Measurements from ENCODE around the gene KRTAP10-1. TPM values are rescaled to one million over a fixed set of nuclear protein-coding genes. Genes with fewer than 3 reads are reported as not detected.
A peak's percentile ranks its signal among the peaks of the same experiment; 100 is the strongest.

KRTAP10-1 gene
- total RNA-seq, 1 donor from 2014 or later: not detected

DNA sequence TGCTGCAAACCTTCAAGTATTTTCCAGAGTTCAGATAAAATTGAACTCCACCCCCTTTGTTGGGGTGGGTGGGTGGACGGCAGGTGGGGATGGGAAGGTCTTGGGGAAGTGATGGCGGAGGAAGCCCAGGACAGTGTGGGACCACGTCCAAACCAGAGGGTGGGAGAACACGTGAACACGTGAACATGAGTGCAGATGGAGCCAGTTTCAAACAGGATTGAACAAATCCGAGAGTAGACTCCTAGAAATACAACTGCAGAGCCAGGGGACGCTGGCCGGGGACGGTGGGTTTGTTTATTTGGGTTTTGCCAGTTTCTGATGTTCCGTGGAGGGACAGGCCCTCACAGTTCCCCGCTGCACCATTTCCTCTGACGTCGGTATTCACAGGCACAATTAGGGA is 8.4 kb upstream of the KRTAP10-1 start:
- no peak for DNase-seq

DNA sequence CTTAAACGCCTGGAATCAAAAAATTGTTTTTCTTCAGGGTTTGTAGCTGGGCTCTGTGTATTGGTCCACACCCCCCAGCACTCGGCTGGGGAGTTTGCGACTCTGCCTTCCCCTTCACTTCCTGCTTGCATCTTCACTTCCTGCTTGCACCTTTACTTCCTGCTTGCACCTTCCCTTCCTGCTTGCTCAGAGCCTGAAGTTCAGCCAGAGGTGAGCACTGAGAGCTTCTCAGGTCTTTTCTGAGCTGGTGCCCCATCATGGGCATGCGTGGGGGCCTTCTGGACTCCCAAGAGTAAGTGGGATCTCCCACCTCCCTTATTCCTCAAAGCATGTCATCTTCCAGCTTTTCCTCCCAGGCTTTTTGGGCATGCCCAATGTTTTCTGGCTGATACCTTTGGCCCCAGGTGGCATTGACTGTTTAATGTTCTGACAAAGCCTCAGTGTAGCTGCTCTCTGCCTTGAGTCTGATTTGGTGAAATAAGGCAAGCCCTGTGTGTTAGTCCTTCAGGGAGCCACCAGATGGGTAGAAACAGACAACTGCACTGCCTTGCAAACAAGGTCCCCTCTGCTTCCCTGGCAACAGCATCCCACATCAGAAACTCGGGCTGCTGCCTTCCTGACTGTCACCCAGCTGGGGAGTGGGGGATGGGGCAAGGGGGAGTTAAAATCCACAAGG is 7.8 kb upstream of the KRTAP10-1 start:
- no peak for DNase-seq

DNA sequence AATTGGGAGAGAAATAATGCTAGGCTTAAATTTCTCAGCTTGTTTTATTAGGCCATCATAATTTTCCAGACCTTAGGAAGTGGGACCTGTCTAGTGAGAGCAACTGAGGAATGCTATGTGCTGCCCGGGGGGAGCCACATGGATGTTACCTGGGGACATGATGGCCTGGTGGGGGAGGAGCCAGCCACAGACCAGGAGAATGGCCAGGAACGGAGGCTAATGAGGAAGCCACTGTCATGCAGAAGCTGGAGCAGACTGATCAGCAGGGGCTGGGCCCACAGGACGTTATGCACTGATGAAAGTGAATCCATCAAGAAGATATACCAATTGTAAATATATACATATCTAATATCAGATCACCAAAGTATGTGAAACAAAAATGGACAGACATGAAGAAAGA is 4.6 kb upstream of the KRTAP10-1 start:
- no peak for DNase-seq

DNA sequence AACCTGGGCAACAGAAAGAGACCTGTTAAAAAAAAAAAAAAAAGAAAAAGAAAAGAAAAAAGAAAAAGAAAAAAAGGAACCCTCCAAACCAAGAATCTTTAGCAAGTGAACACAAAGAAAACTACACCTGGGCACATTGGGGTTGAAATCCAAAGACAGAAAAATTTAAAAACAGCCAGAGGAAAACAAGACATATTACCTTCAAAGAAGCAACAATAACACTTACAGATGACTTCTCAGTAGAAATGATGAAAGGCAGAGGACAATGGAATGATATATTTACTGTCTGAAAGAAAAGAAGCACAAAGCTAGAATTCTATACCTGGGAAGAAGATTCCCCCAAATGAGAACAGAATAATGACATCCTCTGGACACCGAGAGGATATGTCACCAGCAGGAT is 2.7 kb upstream of the KRTAP10-1 start:
- DNase-seq: no peak

DNA sequence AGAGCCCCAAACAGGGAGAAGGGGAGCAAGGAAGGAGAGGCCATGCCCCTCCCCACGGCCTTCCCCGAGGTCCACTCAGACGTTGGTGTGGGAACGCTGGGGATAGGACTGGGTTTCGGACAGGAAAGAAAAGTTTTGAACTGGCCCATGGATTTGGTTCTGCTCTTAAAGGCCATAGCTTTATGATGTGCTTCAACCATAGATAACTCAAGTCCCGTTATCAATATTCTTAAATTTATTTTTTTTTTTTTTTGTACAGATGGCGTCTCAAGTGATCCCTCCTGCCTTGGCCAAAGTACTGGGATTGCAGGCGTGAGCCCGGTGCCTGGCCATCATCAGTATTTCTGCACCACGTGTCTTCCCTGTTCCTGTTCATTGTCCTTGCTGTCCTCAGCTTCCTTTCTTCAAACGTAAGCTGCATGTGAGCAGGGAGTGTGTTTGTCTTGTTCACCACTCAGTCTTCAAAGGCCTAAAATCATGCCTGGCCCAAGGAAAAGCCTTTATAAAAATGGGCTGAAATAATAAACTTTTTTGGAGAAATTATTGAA is 820 bp upstream of the KRTAP10-1 start:
- no peak for DNase-seq

DNA sequence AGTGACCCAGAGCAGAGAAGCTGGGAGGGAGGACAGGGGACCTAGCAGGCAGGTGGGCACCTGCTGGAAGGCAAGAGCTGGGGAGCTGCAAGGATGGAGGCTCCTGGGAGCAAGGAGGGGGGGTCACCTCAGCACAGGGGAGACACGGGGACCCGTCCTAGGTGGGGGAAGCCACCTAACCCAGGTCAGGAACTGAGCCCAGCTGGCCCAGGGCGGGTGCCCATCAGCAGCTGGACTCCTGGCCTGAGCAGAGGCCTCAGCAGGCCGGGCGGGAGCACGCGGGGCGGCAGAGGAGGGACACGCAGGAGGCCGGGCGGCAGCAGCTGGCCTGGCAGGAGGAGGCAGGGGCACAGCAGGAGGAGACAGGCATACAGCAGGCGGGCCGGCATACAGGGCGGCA is 949 bp downstream of the KRTAP10-1 start:
- DNase-seq: no peak

DNA sequence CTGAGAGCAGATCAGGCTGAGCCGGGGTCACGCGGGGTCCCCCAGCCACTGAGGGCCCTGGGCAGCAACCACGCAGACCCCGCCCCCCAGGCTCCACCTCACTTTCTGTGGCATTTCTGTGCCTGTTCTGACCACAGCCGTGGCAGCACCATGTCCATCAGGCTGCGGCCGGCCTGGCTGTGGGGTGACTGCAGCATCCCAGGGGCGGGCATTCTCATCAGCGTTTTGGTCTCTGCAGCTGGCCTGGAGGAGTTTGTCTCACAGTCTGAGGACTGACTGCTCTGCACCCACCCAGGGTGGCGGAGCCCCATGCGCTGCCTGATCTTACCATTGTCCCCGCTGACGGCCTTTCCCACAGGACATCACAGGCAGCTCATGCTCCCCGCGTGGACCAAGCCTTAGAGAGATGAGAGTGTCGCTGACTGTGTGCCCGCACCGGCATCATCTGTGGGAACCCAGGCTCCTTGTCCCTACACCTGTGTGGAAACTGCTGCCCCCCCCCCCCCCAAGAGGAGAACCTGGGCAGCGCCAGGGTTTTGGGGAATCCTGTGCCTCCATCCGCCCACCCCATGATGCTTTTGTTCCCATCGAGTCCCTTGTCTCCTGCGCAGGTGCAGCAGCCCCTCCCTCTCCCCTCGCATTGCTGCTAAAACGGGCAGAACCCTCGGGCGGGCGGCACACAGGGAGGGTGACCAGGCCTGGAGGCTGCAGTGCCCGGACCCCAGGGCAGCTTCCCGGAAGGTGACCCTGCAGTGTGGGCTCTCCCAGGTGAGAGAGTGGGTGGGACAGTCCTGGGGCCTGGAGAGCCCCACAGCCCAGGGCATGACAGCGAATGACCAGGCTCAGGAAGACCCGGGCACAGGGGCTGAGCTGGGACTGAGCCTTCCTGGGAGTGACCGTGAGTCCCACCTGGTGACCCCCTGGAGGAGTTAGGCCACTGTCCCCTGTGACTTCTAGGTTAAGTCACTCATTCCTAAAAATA is 1.8 kb downstream of the KRTAP10-1 start:
- DNase-seq: no peak

DNA sequence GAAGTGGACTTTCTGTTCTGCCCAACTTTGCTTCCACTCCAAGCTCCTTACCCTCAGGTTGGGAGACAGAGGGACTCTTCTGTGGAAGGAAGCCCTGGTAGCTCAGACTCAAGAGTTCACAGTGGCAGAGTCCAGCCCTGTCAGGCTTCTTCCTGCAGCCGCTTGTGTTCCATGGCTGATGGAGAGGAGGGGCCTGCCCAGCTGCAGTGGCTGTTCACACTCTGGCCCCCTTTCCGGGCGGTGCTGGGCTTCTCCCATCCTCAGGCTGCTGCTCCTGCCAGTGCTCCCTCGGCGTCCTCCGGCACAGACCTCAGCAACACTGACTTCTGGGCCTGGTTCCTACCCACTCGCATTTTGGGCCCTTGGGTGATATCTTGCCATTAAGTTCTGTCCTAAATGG is 4.0 kb downstream of the KRTAP10-1 start:
- DNase-seq: no peak

DNA sequence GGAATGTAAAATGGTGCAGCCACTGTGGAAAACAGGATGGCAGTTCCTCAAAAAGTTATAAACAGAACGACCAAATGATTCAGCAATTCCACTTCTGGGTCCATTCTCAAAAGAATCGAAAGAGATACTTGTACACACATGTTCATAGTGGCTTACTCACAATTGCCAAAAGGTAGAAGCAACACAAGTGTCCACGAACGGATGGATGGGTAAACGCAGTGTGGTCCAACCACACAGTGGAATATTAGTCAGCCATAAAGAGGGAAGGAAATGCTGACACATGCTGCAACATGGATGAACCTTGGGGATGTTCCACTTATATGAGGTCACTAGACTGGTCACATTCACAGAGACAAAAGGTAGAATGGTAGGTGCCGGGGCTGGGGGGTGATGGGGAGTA is 5.3 kb downstream of the KRTAP10-1 start:
- no peak for DNase-seq

DNA sequence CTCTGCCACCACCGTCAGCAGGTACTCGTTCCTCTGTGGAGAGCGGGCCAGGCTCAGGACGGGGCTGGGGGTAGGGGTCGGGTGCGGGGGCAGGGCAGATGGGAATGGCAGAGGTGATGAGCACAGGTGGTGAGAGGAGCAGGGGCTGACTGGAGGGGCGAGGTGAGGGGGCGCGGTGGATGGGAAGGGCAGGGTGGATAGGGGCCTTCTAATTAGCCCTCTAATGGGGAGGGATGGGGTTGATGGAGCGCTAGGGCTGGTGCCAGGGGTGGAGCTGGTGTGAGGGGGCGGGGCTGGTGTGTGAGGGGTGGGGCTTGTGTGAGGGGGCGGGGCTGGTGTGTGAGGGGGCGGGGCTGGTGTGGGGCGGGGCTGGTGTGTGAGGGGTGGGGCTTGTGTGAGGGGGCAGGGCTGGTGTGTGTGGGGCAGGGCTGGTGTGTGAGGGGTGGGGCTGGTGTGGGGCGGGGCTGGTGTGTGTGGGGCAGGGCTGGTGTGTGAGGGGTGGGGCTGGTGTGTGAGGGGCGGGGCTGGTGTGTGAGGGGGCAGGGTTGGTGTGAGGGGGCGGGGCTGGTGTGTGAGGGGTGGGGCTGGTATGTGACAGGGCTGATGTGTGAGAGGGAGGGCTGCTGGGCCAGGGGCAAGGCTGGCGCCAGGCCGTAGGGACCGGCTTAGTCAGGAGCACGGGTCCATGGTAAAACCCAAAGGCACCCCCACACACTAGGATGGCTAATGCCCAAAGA is 5.9 kb downstream of the KRTAP10-1 start:
- DNase-seq: no peak

DNA sequence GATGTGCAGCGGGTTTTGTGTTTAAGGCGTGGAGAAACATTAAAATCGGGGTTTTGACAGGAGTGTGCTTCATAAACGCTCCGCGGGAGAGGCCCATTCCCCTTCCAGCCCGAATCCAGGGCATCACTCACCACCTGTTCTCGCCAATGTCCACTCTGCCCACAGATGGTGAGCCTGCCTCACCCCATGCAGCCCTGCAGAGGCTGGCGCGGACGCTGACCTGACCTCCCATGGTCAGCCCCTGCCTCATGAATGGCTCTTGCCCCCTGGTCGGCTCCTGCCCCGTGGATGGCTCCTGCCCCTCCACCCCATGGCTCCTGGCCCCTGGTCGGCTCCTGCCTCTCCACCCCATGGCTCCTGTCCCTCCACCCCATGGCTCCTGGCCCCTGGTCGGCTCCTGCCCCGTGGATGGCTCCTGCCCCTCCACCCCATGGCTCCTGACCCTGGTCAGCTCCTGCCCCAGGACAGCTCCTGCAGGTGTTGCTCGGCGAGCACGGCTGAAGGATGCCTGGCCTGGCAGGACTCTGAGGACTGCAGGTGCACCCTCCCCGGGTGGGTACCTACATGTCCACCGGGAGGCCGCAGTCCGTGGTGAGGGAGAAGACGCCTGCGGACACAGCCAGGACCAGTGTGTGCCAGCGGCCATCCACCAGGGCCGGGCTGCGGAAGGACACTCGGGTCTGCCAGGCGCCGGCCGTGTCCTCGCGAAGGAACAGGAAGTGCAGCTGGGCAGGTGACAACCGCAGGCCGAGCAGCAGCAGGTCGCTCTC is 6.7 kb downstream of the KRTAP10-1 start:
- DNase-seq: no peak

DNA sequence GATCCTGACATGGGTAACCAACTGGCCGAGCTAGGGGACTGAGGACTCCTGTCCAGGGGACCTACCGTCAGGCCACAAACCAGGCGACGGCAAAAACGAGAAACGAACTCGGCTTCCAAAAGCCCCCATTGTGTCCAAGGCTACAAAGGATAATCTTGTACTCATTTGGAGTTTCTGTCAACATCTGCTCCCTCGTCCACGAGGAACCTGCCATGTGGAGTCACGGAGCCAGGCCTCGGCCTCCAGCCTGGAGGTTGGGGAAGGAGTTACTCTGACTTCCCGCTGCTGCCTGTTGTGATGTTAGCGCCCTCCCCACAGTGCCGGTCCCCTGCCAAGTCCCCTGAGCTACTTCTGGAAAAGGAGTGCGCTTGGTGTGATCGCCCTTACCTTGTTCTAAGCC is 7.3 kb downstream of the KRTAP10-1 start:
- DNase-seq: no peak

DNA sequence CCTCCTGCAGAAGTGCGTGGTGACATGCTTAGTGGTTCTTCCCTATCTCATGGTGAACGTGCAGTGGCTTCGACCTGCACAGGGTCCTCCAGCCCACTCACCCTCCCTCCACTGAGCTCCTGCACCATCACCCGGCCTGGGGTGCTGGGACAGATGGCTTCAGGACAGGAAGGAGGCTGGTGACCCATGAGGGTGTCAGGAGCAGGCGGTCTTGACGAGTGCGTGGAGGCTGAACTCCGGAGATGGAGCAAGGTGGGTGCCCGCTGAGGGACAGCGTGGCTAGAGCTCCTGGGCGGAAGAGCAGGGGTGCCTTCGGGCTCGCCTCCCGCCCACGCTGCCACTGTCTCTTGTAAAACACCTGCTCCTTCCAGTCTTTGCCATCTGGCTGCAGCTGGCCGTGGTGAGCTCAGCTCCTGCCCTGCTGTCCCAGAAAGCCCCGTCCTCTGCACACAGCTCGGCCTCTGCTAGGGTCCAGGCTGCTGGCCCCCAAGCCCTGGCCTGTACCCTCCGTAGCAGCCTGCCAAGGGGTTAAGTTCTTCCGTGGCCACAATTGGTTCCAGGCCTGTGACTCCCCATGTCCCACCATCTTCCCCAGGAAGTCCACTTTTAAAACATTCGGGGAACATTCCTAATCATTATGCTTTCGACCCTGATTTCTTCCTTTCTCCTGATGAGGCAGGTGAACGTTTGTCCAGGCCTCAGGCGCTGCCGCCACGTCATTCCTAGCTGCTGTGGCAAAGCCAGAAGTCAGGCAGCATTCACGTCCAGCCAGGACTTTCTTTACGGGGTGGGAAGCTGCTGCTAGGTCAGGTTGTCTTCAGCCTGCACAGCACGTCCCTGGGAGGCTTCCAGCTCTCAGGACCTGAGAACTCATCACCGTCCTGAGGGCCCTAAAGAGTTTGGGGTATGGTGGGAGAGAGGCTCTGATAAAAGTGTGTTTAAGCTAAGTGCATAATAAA is 8.1 kb downstream of the KRTAP10-1 start:
- DNase-seq: peak; percentile 79

DNA sequence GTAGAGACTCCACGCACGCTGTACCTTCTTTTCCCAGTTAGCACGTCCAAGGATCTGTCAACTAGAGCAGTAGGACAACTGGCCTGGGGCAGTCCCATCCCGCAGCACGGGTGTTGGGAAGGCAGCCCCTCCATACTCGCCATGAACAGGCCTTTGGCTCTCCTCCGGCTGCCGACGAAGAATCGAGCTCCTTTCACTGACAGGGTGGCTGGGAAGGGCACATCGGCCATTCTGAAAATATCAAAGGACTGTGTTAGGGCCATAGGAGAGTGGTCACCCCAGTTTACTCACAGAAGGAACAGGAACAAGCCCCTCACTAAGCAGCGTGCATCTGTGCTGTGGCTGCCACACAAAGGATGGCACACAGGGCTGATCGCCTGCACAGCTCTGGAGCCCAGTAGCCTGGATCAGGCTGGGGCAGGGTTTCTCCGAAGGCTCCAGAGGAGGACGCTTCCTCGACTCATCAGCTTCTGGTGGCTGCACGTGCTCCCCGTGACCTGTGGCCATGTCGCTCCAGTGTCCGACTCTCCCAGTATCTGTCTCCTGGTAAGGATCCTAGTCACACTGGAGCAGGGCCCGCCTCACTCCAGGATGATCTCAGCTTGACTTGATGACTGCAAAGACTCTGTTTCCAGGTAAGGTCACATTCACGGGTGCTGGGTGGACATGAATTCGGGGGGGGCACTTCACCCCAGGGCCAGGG is 8.9 kb downstream of the KRTAP10-1 start:
- no peak for DNase-seq

DNA sequence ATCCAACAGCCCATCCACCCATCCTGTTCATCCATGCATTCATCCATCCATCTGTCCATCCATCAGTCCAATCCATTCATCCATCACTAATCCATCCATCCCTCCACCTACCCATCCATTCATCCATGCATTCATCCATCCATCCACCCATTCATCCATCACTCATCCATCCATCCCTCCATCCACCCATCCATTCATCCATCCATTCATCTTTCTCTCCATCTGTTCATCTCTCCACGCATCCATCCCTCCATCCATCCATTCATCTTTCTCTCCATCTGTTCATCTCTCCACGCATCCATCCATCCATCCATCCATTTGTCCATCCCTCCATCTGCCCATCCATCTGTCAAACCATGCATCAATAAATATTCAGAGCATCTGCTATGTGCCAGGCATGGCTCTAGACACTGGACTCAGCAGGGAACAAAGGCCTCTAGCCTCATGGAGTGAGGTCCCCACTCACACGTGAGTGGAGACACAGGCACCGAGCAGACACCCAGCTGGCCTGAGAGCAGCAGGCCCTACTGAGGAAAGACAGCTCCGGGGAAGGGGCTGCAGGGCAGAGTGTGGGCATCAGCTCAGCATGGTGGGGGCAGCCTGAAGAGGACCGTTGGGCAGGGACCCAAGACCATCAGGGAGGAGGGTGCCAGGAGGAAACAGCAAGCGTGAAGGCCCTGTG is 9.6 kb downstream of the KRTAP10-1 start:
- no peak for DNase-seq

DNA sequence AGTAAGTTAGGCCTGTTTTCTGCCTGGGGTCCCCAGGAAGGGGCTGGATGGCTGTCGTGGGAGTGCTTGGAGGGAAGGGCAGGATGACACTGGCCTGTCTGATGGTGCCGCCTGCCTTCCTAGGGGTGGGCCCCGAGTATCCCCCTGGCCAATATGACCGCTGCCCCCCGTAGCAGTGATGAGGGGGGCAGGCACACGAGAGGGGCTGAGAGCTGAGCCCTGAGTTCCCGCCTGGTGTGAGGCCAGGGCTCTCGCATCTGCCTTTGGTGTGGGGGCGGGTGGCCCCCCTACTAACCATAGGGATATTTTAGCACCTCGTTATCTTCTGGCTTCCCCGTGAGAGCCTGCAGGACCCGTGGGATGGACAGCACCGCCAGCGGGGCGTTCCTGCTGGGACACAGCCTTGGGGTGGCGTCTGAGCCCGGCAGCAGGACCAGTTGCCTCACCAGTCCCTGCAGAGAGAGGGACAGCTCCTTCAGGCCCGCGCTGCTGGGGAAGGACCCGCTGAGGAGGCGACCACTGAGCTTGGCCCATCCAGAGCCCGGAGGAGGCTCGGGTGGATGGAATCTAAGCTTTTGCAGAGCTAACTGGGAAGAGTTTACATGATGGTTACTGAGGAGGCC is 10.4 kb downstream of the KRTAP10-1 start:
- no peak for DNase-seq

DNA sequence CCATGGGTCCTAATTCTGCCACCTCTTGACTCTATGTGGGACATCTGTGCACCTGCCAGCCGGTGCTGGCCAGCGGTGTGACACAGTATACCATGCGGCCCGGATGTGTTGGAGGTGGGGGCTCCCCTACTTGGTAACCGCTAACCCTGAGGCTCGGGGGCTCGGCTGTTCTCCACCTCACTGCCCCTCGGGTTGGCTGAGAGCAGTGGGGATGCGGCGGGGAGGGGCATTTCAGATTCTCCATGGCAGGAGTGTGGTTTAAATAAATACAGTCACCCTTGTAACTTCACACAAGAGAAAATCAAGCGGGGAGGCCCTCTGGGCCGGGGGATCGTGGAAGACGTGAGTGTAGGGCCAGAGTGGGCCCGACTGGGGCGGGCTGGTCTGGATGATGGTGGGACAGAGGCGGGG is 11.0 kb downstream of the KRTAP10-1 start:
- DNase-seq: no peak

DNA sequence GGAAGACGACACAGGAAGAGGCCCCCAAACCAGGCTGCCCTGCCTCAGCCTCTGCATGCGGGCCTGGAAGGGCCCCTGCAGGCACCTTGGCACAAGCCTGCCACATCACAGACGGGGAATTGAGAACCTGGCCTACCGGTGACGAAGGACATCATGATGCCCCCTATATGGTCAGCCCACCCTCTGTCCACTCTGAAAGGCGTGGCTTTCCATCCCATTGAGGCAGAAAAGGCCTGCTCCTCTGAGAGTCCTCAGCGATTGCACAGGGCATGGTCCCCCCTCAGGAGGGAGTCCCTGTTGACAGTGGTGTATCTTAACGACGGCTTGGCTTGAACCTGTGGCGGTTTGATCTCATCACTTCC is 11.4 kb downstream of the KRTAP10-1 start:
- DNase-seq: no peak
